GM18499 (cell line): ENCODE results near the gene FER.
A peak's percentile ranks its signal among the peaks of the same experiment; 100 is the strongest.

Experiments
- ATAC-seq: cut with Tn5 transposase; IDR thresholded peaks from one replicate; pipeline ENCODE4 v1.9.1; 2021; ENCODE audit warnings: moderate number of reproducible peaks; ENCODE audit not compliant: insufficient read depth, unreplicated experiment

Gene FER

DNA sequence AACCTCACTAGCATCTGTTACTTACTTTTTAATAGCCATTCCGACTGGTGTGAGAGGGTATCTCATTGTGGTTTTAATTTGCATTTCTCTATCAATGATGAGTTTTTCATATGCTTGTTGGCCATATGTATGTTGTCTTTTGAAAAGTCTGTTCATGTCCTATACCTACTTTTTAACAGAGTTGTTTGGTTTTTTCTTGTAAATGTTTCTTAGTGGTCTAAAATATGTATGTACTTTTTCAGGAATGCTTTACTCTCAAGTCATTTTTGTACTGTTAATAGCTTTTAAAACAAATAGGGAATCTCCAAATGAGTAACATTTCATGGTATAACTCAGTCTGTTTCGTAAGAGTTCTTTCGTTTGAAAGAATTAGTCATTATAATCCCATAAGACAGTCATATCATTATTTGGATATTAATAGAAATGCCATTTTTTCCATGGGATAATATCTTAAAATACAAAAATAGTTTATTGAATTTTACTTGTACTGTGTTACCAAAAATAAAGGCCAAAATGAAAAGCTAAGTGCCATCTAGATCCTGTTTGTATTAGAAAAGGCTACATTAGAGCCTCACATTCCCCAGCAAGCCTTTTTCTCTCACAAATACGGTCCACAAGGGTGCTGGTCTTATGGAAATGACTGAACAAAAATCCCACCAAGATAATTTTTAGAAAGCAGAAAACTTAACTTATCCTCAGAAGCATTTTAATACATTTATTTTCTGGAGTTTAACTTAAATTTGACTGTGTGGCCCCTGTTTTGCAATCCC, 414.4 kb downstream of the FER start:
- peak; percentile 83 for ATAC-seq

- ATAC-seq = no peak
Measured at GRCh38 chr5:109163336-109163735, 415.6 kb downstream of the FER start.

DNA sequence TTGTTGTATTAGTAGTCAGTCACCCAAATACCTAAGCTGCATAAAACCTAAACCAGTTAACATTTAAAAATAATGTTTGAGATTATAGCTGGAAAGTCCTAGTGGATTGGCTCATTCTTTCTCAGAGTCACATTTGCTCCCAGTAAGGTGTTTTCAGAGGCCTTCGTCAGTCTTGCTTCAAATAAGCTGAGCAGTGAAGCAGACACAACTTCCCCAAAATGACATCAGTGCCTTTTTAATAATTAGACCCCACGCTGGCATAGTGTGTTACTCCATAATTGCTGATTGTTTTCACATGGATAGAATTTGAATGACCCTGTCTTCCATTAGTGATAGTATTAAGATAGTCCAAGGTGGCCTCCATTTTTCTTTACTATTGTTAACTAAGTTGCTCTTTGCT, 416.3 kb downstream of the FER start:
- ATAC-seq = no peak

DNA sequence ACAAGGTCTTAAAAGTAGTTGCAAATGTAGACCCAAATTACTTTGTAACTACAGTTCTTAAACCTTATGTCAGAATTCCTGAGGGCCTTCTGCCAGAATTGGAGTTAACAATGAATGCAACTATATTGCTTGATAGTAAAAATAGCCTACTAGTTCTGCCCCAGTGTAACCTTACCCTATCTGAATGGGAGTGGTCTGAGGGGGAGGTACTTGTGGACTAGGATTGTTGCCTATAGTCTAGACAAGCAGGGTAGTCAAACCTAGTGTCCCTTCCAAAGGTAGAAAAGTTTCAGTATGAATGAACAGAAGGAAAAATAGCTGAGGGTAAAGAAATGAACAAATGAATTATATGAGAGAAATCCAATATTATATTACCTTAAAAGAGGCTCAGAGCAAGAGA, 419.9 kb downstream of the FER start:
- no peak for ATAC-seq

DNA sequence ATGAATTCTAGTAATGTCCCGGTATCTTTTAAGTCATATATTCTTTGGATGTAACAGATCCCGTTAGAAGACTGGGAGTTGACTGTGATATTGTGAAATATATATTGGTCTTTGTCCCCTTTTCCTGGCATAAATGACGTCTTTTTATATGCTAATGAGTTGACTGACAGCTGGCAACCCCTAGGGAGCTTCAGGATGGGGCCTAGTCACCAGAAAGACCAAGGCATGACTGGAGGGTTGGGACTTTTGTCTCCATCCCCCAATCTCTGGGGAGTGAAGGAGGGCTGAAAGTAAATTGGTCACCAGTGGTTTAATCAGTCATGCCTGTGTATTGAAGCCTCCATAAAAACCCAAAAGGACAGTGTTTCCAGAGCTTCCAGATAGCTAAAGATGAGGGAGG, 420.5 kb downstream of the FER start:
- no peak for ATAC-seq

DNA sequence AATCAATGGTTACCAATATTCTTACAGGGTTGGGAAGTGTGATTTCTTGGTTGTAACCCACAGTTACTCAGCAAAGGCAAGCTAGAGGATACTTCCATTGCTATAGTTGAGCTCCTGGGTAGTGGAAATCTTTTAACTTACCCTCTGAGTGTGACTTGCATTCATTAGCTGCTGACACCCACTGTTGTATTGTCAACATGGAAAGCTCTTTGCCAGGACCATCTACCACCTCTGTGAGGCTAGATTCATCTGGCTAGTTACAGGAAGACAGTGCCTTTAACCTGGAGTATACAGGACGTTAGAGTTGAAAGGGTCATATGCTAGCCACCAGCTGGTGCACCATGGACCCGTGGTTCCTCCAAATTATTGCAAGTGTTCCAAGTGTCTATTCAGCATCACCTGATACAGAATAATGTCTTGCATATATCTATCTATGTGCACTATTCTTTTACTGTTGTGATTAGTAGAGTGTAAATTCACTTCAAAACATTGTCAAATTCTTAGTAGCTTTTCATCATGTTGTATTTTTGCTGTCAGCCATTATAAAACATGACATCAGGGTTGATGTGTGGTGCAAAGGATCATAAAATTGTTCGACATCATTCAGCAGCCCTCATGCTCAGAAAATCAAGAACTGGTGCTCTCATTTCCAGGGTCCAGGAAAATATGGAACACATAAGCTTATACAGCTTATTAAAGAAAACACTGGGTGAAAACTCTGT, 423.1 kb downstream of the FER start:
- no peak for ATAC-seq

DNA sequence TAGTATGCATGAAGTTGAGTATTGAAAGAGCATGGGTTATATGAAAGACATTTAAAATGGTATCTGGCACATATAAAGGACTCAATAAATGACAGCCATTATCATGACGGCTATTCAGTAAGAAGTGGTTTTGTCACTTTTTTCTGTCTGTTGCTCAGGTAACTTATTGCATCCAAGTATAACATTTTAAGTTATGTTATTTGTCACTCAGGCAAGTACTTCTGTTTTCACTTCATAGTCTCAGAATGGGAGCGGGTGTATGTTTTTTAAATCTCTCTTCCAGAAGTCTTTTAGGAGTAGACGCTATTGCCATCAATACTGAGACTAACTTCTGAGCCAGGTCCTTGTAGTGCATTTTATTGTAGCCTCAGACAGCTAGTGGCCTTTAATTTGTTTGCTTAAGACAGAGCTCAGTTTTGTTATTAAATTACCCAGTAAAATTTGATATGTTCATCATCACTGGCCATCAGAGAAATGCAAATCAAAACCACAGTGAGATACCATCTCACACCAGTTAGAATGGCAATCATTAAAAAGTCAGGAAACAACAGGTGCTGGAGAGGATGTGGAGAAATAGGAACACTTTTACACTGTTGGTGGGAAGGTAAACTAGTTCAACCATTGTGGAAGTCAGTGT, 423.9 kb downstream of the FER start:
- ATAC-seq = peak; percentile 86

DNA sequence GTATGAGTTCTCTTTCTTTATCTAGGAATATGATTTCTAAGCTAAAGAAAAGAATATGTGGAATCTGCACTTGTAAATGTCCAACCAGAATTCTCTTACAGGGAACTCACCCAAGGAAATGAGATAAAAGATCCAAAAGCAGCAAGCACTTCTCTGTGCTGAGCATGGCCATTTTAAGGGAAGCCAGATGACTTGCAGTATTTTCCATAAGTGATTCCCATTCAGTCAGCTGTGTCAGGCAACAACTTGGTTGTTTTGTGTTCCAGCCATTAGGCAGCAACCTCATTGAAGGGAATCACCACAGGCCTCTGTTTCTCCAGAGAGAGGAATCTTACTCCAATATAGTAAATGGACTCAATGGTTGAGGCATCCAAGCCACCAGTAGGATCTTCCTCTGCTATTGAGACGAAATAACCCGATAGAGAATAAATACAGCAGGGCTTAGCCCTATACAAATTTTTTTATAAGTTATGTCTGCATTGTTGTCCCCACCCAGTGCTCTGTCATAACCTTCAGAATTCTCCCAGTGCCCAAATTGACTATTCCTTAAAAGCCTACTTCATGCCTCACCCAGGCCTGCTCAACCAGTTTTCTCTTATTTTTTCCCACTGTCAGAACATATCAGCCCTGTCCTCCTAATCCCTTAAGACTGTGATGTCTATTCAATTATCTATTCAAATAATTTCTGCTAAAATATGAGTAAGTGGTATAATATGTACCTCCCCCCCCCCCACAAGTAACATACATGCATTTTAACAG, 425.5 kb downstream of the FER start:
- no peak for ATAC-seq

DNA sequence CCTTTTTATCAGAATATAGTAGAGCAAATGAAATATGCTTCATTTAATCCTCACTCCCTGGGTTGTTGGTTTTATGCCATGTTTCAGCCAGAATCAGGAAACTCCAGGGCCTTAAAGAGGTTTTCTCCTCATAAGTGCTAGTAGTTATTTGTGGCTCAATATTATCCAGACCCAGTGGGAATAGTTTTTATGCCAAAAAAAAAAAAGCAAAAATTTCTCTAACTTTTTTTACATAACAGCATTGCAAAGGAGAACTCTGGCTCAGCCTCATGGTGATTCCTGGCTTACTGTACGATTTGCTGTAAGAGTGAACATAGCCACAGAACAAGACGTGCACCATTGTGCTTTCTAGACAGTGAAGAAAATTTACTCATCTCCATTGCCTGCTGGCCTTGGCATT, 429.5 kb downstream of the FER start:
- ATAC-seq = no peak

GRCh38 chr5:109177782-109178181, 430.1 kb downstream of the FER start:
- ATAC-seq = no peak

GRCh38 chr5:109180668-109181067, 433.0 kb downstream of the FER start:
- ATAC-seq = no peak

- ATAC-seq = no peak
Measured at GRCh38 chr5:109186759-109187158, 439.1 kb downstream of the FER start.

- peak; percentile 68 for ATAC-seq
Measured at GRCh38 chr5:109191153-109191558, 443.5 kb downstream of the FER start.

- no peak for ATAC-seq
Measured at GRCh38 chr5:109192027-109192426, 444.3 kb downstream of the FER start.

GRCh38 chr5:109192555-109193281, 445.0 kb downstream of the FER start:
- ATAC-seq = no peak

GRCh38 chr5:109195667-109196066, 448.0 kb downstream of the FER start:
- no peak for ATAC-seq

GRCh38 chr5:109196087-109196822, 448.6 kb downstream of the FER start:
- no peak for ATAC-seq

GRCh38 chr5:109196823-109197160, 449.1 kb downstream of the FER start:
- no peak for ATAC-seq

- ATAC-seq = no peak
Measured at GRCh38 chr5:109199289-109199688, 451.6 kb downstream of the FER start.
